Adipocyte (in vitro differentiated cells): Measurements from ENCODE around the gene OR52E4.

ENCODE experiments used
- DNase-seq: peaks from one replicate; pipeline ENCODE4 v3.0.0-alpha.2; 2015; ENCODE audit warnings: low read depth
- H3K27me3 ChIP-seq: replicated peaks from 2 replicates; pipeline ENCODE4 v1.7.0; 2013; ENCODE audit warnings: mild to moderate bottlenecking, low read length, moderate library complexity; ENCODE audit not compliant: control insufficient read depth, insufficient read depth
- H3K36me3 ChIP-seq: 2 replicates; pipeline ENCODE4 v1.7.0; 2013; ENCODE audit warnings: low read length, mild to moderate bottlenecking, moderate library complexity; ENCODE audit not compliant: control insufficient read depth, insufficient read depth, severe bottlenecking
- H3K4me1 ChIP-seq: 2 replicates; pipeline ENCODE4 v1.7.0; 2013; ENCODE audit warnings: mild to moderate bottlenecking, low read length, moderate library complexity; ENCODE audit not compliant: control insufficient read depth, insufficient read depth
- H3K4me3 ChIP-seq: 2 replicates; pipeline ENCODE4 v1.7.0; 2013; ENCODE audit warnings: mild to moderate bottlenecking, low read length, moderate library complexity
- H3K9ac ChIP-seq: 2 replicates; pipeline ENCODE4 v1.7.0; 2013; ENCODE audit warnings: mild to moderate bottlenecking, low read length, moderate library complexity
- H3K9me3 ChIP-seq: 2 replicates; pipeline ENCODE4 v1.7.0; 2013; ENCODE audit warnings: mild to moderate bottlenecking, low read length, moderate library complexity; ENCODE audit not compliant: control insufficient read depth

Gene OR52E4

GRCh38 chr11:5887172-5887571 lies 6.7 kb downstream of the OR52E4 start:
- H3K36me3 ChIP-seq: no peaks in the 10 kb centered on the region
- DNase-seq: no peak
- no peak overlapping the region for H3K9ac ChIP-seq
- peaks cover 15% of the 10 kb centered on the region for H3K27me3 ChIP-seq
- H3K4me1 ChIP-seq: no peaks in the 10 kb centered on the region
- H3K4me3 ChIP-seq: no peak overlapping the region
- no peaks in the 10 kb centered on the region for H3K9me3 ChIP-seq

- H3K27me3 ChIP-seq: peaks cover 15% of the 10 kb centered on the region
- no peaks in the 10 kb centered on the region for H3K36me3 ChIP-seq
- H3K9ac ChIP-seq: no peak overlapping the region
- H3K4me1 ChIP-seq: no peaks in the 10 kb centered on the region
- DNase-seq: no peak
- no peak overlapping the region for H3K4me3 ChIP-seq
- H3K9me3 ChIP-seq: no peaks in the 10 kb centered on the region
Measured at GRCh38 chr11:5887661-5888060, 7.2 kb downstream of the OR52E4 start.

GRCh38 chr11:5891216-5891800 lies 10.9 kb downstream of the OR52E4 start:
- Histone ChIP-seq H3K9me3 (no peaks in the 10 kb centered on the region), H3K4me3 (no peak overlapping the region), H3K36me3 (no peaks in the 10 kb centered on the region), H3K4me1 (no peaks in the 10 kb centered on the region), H3K9ac (no peak overlapping the region), H3K27me3 (peaks cover 12% of the 10 kb centered on the region)
- peak; percentile 52 for DNase-seq

- Histone ChIP-seq H3K36me3 (no peaks in the 10 kb centered on the region), H3K9ac (no peak within 1 kb of the TSS), H3K9me3 (no peaks in the 10 kb centered on the region), H3K4me1 (no peaks in the 10 kb centered on the region), H3K27me3 (peaks cover 3% of the 10 kb centered on the region), H3K4me3 (no peak within 1 kb of the TSS)
- no peak for DNase-seq
Measured at GRCh38 chr11:5892908-5893307, 12.5 kb downstream of the OR52E4 start, which contains the start of gene OR52E5. TSS of gene OR52E5 (plus strand) at chr11:5893208. CDS start at chr11:5900777, 7,569 bp downstream.

GRCh38 chr11:5899534-5899933 lies 19.1 kb downstream of the OR52E4 start:
- H3K9me3 ChIP-seq: no peaks in the 10 kb centered on the region
- no peak for DNase-seq
- H3K27me3 ChIP-seq: no peaks in the 10 kb centered on the region
- no peaks in the 10 kb centered on the region for H3K36me3 ChIP-seq
- no peak overlapping the region for H3K9ac ChIP-seq
- H3K4me1 ChIP-seq: no peaks in the 10 kb centered on the region
- no peak overlapping the region for H3K4me3 ChIP-seq

- H3K4me1 ChIP-seq: no peaks in the 10 kb centered on the region
- H3K4me3 ChIP-seq: no peak overlapping the region
- H3K36me3 ChIP-seq: no peaks in the 10 kb centered on the region
- no peaks in the 10 kb centered on the region for H3K9me3 ChIP-seq
- DNase-seq: no peak
- H3K9ac ChIP-seq: no peak overlapping the region
- H3K27me3 ChIP-seq: no peaks in the 10 kb centered on the region
Measured at GRCh38 chr11:5910540-5910939, 30.1 kb downstream of the OR52E4 start.

GRCh38 chr11:5922749-5923426 lies 42.5 kb downstream of the OR52E4 start:
- DNase-seq: no peak
- H3K36me3 ChIP-seq: no peaks in the 10 kb centered on the region
- no peak overlapping the region for H3K4me3 ChIP-seq
- peaks cover 4% of the 10 kb centered on the region for H3K9me3 ChIP-seq
- no peaks in the 10 kb centered on the region for H3K4me1 ChIP-seq
- H3K9ac ChIP-seq: no peak overlapping the region
- no peaks in the 10 kb centered on the region for H3K27me3 ChIP-seq

- Histone ChIP-seq H3K4me1 (no peaks in the 10 kb centered on the region), H3K36me3 (no peaks in the 10 kb centered on the region), H3K4me3 (no peak overlapping the region), H3K9me3 (peaks cover 4% of the 10 kb centered on the region), H3K9ac (no peak overlapping the region), H3K27me3 (no peaks in the 10 kb centered on the region)
- DNase-seq: no peak
Measured at GRCh38 chr11:5923427-5923776, 43.0 kb downstream of the OR52E4 start.

GRCh38 chr11:5923794-5924193 lies 43.4 kb downstream of the OR52E4 start:
- H3K4me1 ChIP-seq: no peaks in the 10 kb centered on the region
- H3K27me3 ChIP-seq: no peaks in the 10 kb centered on the region
- no peak for DNase-seq
- peaks cover 4% of the 10 kb centered on the region for H3K9me3 ChIP-seq
- H3K9ac ChIP-seq: no peak overlapping the region
- no peaks in the 10 kb centered on the region for H3K36me3 ChIP-seq
- H3K4me3 ChIP-seq: no peak overlapping the region

GRCh38 chr11:5928271-5928670 lies 47.8 kb downstream of the OR52E4 start:
- Histone ChIP-seq H3K36me3 (no peaks in the 10 kb centered on the region), H3K4me3 (no peak overlapping the region), H3K27me3 (no peaks in the 10 kb centered on the region), H3K4me1 (no peaks in the 10 kb centered on the region), H3K9me3 (peaks cover 4% of the 10 kb centered on the region), H3K9ac (no peak overlapping the region)
- no peak for DNase-seq

GRCh38 chr11:5928811-5929210 lies 48.4 kb downstream of the OR52E4 start:
- no peak for DNase-seq
- no peak overlapping the region for H3K4me3 ChIP-seq
- H3K36me3 ChIP-seq: no peaks in the 10 kb centered on the region
- H3K27me3 ChIP-seq: no peaks in the 10 kb centered on the region
- peaks cover 4% of the 10 kb centered on the region for H3K9me3 ChIP-seq
- H3K4me1 ChIP-seq: no peaks in the 10 kb centered on the region
- H3K9ac ChIP-seq: no peak overlapping the region
